Measurements from ENCODE around the gene AK9. TPM values are rescaled to one million over a fixed set of nuclear protein-coding genes. Genes with fewer than 3 reads are reported as not detected.
A peak's percentile ranks its signal among the peaks of the same experiment; 100 is the strongest.

AK9 gene
- total RNA-seq, 1 experiment from 2014 or later, result 3.5 TPM

- no peaks in the 10 kb centered on the region for H3K79me2 ChIP-seq (ENCODE audit: insufficient read depth, low read length)
- no peak for TF ChIP-seq CEBPB (IDR thresholded peaks at IDR 0.05; ENCODE audit: low read depth)
- H3K9me2 ChIP-seq (ENCODE audit: insufficient read depth), result no peaks in the 10 kb centered on the region
- BruUV-seq (replicated peaks), result no TSS peak
- POLR2A ChIA-PET, result no interaction called here
- no peaks in the 10 kb centered on the region for H3K27me3 ChIP-seq (ENCODE audit: insufficient read depth, low read length)
- H3K4me2 ChIP-seq (ENCODE audit: low read length), result no peak overlapping the region
- DNase-seq (ENCODE audit: low read depth, low spot score) (no peak), ATAC-seq (no peak)
- intact Hi-C loops (cut with micrococcal nuclease), result no loop called here
- H3K27ac ChIP-seq (ENCODE audit: low read depth, low read length), result no peak overlapping the region
- H3K9ac ChIP-seq (ENCODE audit: low read length), result no peak overlapping the region
- no peaks in the 10 kb centered on the region for H3K9me3 ChIP-seq (ENCODE audit: control insufficient read depth in 1 of 2, insufficient read depth in 1 of 2, low read depth in 1 of 2, low read length in 2 of 2)
- RAD21 ChIA-PET (ENCODE audit: low non-redundant PET in 1 of 2, low total read pairs in 2 of 2, uncharacterized antibody in 2 of 2, unreplicated experiment in 2 of 2), result no interaction called here
- no peak overlapping the region for H3K4me3 ChIP-seq (replicated peaks in 1 of 2; ENCODE audit: low read depth in 1 of 2, low read length in 2 of 2)
- H3K4me1 ChIP-seq (ENCODE audit: control insufficient read depth in 1 of 2, insufficient read depth in 2 of 2, low read length in 2 of 2), result 0 out of 4 replicates have a peak, but pooled peaks cover 0 to 3% of the 10 kb centered on the region in 2 experiments
- H4K20me1 ChIP-seq (ENCODE audit: insufficient read depth), result no peaks in the 10 kb centered on the region
- H2AFZ ChIP-seq (ENCODE audit: low read depth, low read length, poor library complexity, severe bottlenecking), result no peak overlapping the region
- CTCF ChIA-PET, result no interaction called here
- H3K36me3 ChIP-seq (ENCODE audit: control insufficient read depth in 1 of 2, insufficient read depth in 2 of 2, low read length in 2 of 2), result peaks cover 4 to 5% of the 10 kb centered on the region in 2 experiments; a peak in 2 of 4 replicates
These were observed 242.4 kb downstream of the AK9 start for GRCh38 chr6:109448615-109449014.

GRCh38 chr6:109447878-109448555 lies 243.0 kb downstream of the AK9 start:
- ChIA-PET RAD21 (ENCODE audit: low non-redundant PET in 1 of 2, low total read pairs in 2 of 2, uncharacterized antibody in 2 of 2, unreplicated experiment in 2 of 2) (no interaction called here), POLR2A (no interaction called here), CTCF (no interaction called here)
- TF ChIP-seq REST (IDR thresholded peaks at IDR 0.05; ENCODE audit: low read depth) (no peak), EGR1 (IDR thresholded peaks at IDR 0.05; ENCODE audit: low read depth) (no peak), POLR2A (IDR thresholded peaks at IDR 0.05; ENCODE audit: borderline replicate concordance, extremely low read depth, insufficient read depth, insufficient read length) (no peak), YY1 (IDR thresholded peaks at IDR 0.05; ENCODE audit: extremely low read depth, insufficient replicate concordance, low read depth, low read length) (no peak), CTCF (IDR thresholded peaks at IDR 0.05 in 2 of 3, conservative IDR thresholded peaks at IDR 0.05 in 1 of 3; ENCODE audit: borderline replicate concordance in 1 of 3, insufficient read depth in 1 of 3, low read depth in 2 of 3, low read length in 2 of 3) (peak in 1 of 3 experiments; percentile 6; a peak in 1 of 6 replicates)
- H3K4me3 ChIP-seq (replicated peaks in 1 of 2; ENCODE audit: low read depth in 1 of 2, low read length in 2 of 2), result no peak overlapping the region
- H3K79me2 ChIP-seq (ENCODE audit: insufficient read depth, low read length), result no peaks in the 10 kb centered on the region
- H4K20me1 ChIP-seq (ENCODE audit: insufficient read depth), result no peaks in the 10 kb centered on the region
- 0 out of 4 replicates have a peak, but pooled peaks cover 0 to 3% of the 10 kb centered on the region in 2 experiments for H3K4me1 ChIP-seq (ENCODE audit: control insufficient read depth in 1 of 2, insufficient read depth in 2 of 2, low read length in 2 of 2)
- peak; percentile 64 for ATAC-seq
- H3K27ac ChIP-seq (ENCODE audit: low read depth, low read length), result no peak overlapping the region
- no peak overlapping the region for H3K9ac ChIP-seq (ENCODE audit: low read length)
- no peak overlapping the region for H3K4me2 ChIP-seq (ENCODE audit: low read length)
- intact Hi-C loops (cut with micrococcal nuclease), result no loop called here
- DNase-seq (ENCODE audit: low read depth, low spot score), result no peak
- H3K9me3 ChIP-seq (ENCODE audit: control insufficient read depth in 1 of 2, insufficient read depth in 1 of 2, low read depth in 1 of 2, low read length in 2 of 2), result no peaks in the 10 kb centered on the region
- H3K36me3 ChIP-seq (ENCODE audit: control insufficient read depth in 1 of 2, insufficient read depth in 2 of 2, low read length in 2 of 2), result peaks cover 5 to 6% of the 10 kb centered on the region in 2 experiments; a peak in 2 of 4 replicates
- no TSS peak for BruUV-seq (replicated peaks)
- H3K9me2 ChIP-seq (ENCODE audit: insufficient read depth), result no peaks in the 10 kb centered on the region
- H2AFZ ChIP-seq (ENCODE audit: low read depth, low read length, poor library complexity, severe bottlenecking), result no peak overlapping the region
- no peaks in the 10 kb centered on the region for H3K27me3 ChIP-seq (ENCODE audit: insufficient read depth, low read length)
